Measurements from ENCODE around the gene MTNR1B.

DNA sequence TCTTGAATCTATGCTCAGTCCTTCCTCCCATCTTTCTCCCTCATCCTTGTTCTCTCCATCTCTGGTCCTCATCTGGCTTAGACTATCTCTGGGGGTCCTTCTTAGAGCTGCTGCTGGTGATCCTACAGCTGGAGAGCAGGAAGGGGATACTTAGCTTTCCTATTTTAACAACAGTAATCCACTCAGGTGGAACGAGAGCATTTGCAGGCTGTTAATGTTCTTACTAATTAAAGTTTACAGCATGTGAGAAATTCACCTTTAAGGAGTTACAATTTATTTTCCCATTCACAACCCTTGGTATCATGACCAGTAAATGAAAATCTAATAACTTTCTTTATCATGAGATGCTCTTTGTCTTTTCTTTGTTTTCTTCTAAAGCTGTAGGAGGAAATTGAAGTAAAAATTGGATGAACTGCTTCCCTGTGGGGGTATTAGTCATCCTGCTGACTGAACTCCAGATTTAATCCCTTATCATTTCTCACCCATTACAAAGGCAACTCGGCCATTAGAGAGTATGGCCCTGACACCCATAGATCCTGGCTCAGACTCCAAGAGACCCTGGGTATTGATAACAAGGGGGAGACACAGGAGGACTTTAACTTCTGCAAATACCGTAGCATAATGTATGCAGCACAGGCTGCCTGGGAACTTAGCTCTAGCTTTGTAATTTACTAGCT, 37.6 kb upstream of the MTNR1B start:
- TF ChIP-seq, protein P1, sequence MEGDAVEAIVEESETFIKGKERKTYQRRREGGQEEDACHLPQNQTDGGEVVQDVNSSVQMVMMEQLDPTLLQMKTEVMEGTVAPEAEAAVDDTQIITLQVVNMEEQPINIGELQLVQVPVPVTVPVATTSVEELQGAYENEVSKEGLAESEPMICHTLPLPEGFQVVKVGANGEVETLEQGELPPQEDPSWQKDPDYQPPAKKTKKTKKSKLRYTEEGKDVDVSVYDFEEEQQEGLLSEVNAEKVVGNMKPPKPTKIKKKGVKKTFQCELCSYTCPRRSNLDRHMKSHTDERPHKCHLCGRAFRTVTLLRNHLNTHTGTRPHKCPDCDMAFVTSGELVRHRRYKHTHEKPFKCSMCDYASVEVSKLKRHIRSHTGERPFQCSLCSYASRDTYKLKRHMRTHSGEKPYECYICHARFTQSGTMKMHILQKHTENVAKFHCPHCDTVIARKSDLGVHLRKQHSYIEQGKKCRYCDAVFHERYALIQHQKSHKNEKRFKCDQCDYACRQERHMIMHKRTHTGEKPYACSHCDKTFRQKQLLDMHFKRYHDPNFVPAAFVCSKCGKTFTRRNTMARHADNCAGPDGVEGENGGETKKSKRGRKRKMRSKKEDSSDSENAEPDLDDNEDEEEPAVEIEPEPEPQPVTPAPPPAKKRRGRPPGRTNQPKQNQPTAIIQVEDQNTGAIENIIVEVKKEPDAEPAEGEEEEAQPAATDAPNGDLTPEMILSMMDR (IDR thresholded peaks at IDR 0.05), result no peak
- TF ChIP-seq ZNF302 (CRISPR knock-in tag; IDR thresholded peaks at IDR 0.05) (no peak), MAFK (IDR thresholded peaks at IDR 0.05; ENCODE audit: partially characterized antibody) (no peak), POLR2A (IDR thresholded peaks at IDR 0.05; ENCODE audit: low read length) (no peak), EP300 (IDR thresholded peaks at IDR 0.05) (no peak), RARB (CRISPR knock-in tag; IDR thresholded peaks at IDR 0.05) (no peak), HDAC2 (IDR thresholded peaks at IDR 0.05) (no peak), CBX2 (IDR thresholded peaks at IDR 0.05; ENCODE audit: borderline replicate concordance, low read depth) (no peak), NR3C1 (IDR thresholded peaks at IDR 0.05) (no peak), JUN (IDR thresholded peaks at IDR 0.05) (no peak), NFE2L2 (conservative IDR thresholded peaks at IDR 0.05; ENCODE audit: low read length) (no peak), CHD2 (IDR thresholded peaks at IDR 0.05; ENCODE audit: low read length, partially characterized antibody) (no peak)

Data from A549 (cell line).